HG02852 (cell line): ENCODE measurements around the gene TMCC3.
A peak's percentile ranks its signal among the peaks of the same experiment; 100 is the strongest.
"Not testable (repeated sequence)": the region's sequence is repeated elsewhere in the genome, so short reads cannot be mapped to it uniquely, and the experiment has no call there.

ENCODE experiments used
- ATAC-seq: cut with Tn5 transposase; IDR thresholded peaks from one replicate; pipeline ENCODE4 v1.9.1; 2021; ENCODE audit warnings: mild to moderate bottlenecking, moderate library complexity; ENCODE audit not compliant: unreplicated experiment

TMCC3 gene, protein sequence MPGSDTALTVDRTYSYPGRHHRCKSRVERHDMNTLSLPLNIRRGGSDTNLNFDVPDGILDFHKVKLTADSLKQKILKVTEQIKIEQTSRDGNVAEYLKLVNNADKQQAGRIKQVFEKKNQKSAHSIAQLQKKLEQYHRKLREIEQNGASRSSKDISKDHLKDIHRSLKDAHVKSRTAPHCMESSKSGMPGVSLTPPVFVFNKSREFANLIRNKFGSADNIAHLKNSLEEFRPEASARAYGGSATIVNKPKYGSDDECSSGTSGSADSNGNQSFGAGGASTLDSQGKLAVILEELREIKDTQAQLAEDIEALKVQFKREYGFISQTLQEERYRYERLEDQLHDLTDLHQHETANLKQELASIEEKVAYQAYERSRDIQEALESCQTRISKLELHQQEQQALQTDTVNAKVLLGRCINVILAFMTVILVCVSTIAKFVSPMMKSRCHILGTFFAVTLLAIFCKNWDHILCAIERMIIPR

DNA sequence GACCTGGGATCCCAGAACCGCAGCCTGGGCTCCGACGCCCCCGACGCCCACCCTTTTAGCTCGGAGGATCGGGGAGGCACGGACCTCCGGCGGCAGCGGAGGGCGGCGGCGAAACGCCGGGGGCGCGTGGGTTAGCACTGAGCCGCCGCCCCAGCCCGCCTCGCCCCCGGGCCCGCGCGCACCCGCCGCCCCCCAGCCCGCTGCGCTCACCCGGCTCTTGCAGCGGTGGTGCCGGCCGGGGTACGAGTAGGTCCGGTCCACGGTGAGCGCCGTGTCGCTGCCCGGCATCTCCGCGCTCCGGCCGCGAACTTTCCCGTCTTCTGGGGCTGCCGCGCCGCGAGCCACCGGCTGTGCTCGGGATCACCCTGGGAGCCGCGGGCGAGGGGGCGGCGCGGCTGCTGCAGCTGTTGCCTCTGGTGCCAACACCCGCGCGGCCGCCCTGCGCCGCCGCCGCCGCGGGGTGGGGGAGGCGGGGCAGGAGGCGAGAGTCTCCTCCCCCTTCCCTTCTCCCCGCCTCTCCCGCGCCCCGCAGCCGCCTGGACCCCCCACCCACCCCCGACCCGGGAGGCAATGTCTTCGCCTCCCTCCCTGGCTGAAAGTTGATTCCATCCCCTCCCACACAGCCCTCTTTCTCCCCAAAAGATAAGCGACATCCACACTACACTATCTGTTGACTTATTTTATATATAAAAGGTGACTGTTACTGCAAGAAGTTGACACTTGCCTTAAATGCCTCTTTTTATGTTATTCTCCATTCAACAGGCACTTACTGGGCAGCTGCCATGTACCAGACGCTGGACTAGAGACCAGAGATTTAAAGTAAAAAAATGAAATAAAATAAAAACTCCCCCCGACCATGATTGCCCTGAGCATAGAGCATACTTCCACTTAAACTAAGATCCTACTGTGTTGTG lies at the start of gene TMCC3:
TMCC3 (minus strand) TSS at position 415 of the 914 bp plus-strand sequence; CDS start at position 288, 127 bp downstream.
- peak; percentile 69 for ATAC-seq

GRCh38 chr12:94699801-94700200 lies 49.4 kb upstream of the TMCC3 start:
- ATAC-seq: peak; percentile 55

GRCh38 chr12:94698578-94698977 lies 48.2 kb upstream of the TMCC3 start:
- no peak for ATAC-seq

- no peak for ATAC-seq
Observed at GRCh38 chr12:94697631-94698030, 47.3 kb upstream of the TMCC3 start.

- ATAC-seq: no peak
Observed at GRCh38 chr12:94694732-94695131, 44.4 kb upstream of the TMCC3 start.

DNA sequence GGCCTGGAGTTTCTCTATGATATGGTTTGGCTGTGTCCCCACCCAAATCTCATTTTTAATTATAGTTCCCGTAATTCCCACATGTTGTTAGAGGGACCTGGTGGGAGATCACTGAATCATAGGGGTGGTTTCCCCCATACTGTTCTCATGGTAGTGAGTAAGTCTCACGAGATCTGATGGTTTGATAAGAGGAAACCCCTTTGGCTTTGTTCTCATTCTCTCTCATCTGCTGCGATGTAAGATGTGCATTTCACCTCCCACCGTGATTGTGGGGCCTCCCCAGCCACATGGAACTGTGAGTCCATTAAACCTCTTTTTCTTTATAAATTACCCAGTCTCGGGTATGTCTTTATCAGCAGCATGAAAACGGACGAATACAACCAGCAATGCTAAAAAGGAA lies 42.5 kb upstream of the TMCC3 start:
- not testable (repeated sequence) for ATAC-seq

GRCh38 chr12:94690198-94690771 lies 39.9 kb upstream of the TMCC3 start:
- no peak for ATAC-seq

GRCh38 chr12:94689646-94690036 lies 39.3 kb upstream of the TMCC3 start:
- ATAC-seq: no peak

DNA sequence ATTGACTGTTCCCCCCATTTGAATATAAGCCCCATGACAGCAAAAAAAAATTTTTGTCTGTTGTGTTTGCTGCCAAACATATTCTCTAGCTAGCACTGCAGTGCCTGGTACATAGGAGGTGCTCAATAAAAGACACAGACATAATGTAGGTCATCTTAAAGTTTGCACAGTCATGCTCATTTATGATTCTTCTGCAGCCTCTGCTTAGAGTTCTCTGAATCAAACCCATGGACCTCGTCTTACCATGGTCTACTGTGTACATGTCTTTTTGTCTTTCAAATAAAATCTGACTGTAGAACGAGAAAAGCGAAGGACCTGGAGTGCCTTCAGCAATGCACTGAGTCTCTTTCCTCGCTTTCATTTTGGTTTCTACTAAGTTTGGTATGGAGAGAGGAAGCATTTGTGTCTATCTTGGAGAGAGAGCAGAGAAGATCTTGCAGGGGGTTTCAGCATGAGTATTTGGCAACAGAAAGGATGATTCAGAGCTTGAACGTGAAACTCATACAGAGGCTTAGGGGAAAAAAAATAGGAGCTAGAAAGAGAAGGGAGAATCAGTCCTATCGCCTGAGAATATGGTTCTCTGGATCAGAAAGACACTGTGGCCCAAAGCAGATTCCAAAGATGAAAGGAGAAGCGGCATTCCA lies 38.8 kb upstream of the TMCC3 start:
- peak; percentile 79 for ATAC-seq

- ATAC-seq: no peak
Observed at GRCh38 chr12:94687891-94688290, 37.5 kb upstream of the TMCC3 start.

- ATAC-seq: no peak
Observed at GRCh38 chr12:94686834-94687628, 36.7 kb upstream of the TMCC3 start.

GRCh38 chr12:94684416-94685142 lies 34.2 kb upstream of the TMCC3 start:
- no peak for ATAC-seq

- ATAC-seq: no peak
Observed at GRCh38 chr12:94679554-94680195, 29.3 kb upstream of the TMCC3 start.

DNA sequence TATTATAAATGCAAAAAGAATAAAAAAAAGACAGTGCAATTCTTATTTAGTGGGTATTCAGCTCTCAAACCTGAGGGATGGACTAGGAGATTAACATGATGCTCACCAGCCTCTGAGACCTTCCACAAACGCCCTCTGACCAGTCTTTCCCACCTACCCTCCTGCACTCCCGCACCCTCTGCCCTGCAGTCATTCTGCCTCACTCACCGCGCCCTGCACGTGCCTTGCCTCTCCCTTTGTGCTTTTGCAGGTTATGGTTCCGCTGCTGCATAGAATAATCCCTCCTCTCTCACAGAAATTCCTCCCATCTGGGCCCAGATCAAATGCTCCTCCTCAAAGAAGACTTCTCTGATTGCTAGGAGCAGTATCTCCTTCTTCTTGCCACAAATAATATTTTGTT lies 28.5 kb upstream of the TMCC3 start:
- ATAC-seq: no peak

GRCh38 chr12:94678379-94678778 lies 28.0 kb upstream of the TMCC3 start:
- ATAC-seq: no peak

- ATAC-seq: no peak
Observed at GRCh38 chr12:94677778-94678177, 27.4 kb upstream of the TMCC3 start.

DNA sequence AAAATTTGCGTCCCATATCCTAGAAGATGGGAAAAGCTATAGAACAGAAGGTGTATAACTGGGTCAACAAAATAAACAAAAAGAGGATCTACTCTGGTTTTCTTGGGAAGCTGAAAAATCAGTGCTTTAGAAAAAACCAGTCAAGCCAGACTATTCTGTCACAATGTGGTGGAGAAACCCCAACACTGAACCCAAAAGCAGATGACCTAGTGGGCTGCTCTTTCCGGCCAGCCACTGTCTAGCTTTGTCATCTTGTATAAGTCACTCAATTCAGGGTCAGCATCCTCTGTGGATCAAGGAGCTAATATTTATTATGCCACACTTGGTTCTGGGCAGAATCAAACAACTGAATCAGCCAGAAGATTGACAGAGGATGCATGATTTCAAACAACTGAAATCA lies 26.6 kb upstream of the TMCC3 start:
- ATAC-seq: no peak

DNA sequence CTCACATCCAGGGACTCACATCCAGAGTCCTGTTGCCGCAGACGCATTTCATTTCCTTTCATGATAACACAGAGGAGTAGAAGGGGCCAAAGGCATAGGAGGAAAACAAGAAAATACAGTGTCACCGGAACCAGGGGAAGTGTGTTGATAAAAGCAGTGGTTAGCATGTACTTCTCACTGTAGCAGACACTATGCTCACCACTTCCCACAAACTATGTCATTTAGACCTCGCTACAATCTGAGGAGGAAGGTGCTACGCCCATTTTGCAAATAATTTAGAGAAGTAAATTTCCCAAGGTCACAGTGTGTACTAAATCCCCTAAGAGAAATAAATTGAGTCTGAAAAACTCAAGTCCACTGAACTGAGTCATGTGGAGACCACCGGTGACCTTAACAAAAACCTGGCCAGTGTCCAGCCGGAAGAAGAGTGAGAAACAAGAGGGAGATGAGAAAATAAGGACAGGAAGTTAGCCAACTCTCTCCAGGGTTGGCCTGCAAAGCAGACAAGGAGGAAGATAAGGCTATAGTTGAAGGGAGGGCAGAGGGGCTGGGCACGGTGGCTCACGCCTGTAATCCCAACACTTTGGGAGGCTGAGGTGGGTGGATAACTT lies 25.8 kb upstream of the TMCC3 start:
- peak; percentile 69 for ATAC-seq
